Measurements from ENCODE around the gene ZDHHC13.

The ZDHHC13 gene

GRCh38 chr11:19208959-19209546 is 92.1 kb downstream of the ZDHHC13 start:
- no peak for DNase-seq

- DNase-seq, result no peak
Measured at GRCh38 chr11:19209617-19210370, 92.8 kb downstream of the ZDHHC13 start.

GRCh38 chr11:19216021-19216420 is 99.1 kb downstream of the ZDHHC13 start:
- no peak for DNase-seq

- no peak for DNase-seq
Measured at GRCh38 chr11:19216709-19217374, 99.9 kb downstream of the ZDHHC13 start.

- DNase-seq, result no peak
Measured at GRCh38 chr11:19218216-19218615, 101.2 kb downstream of the ZDHHC13 start.

- no peak for DNase-seq
Measured at GRCh38 chr11:19218786-19219460, 102.0 kb downstream of the ZDHHC13 start.

- no peak for DNase-seq
Measured at GRCh38 chr11:19220903-19221724, 104.1 kb downstream of the ZDHHC13 start.

- no peak for DNase-seq
Measured at GRCh38 chr11:19225123-19225522, 108.2 kb downstream of the ZDHHC13 start.

GRCh38 chr11:19225581-19225980 is 108.6 kb downstream of the ZDHHC13 start:
- no peak for DNase-seq

Measured in activated CD4-positive, CD25-positive, alpha-beta regulatory T cell (primary cell).